Measurements from ENCODE around the gene APOA1.

APOA1 gene

GRCh38 chr11:116826751-116827431 is 10.5 kb downstream of the APOA1 start:
- no peak for TF ChIP-seq CTCF (IDR thresholded peaks at IDR 0.05)

GRCh38 chr11:116825854-116826750 is 11.3 kb downstream of the APOA1 start:
- TF ChIP-seq CTCF (IDR thresholded peaks at IDR 0.05), result no peak

GRCh38 chr11:116825434-116825833 is 12.0 kb downstream of the APOA1 start:
- TF ChIP-seq CTCF (IDR thresholded peaks at IDR 0.05), result no peak

GRCh38 chr11:116823031-116823843 is 14.2 kb downstream of the APOA1 start, which contains the start of gene APOA4:
TSS of gene APOA4 (minus strand) at chr11:116823304. CDS start at chr11:116823191, 113 bp downstream.
- no peak for TF ChIP-seq CTCF (IDR thresholded peaks at IDR 0.05)

GRCh38 chr11:116822575-116822974 is 14.8 kb downstream of the APOA1 start:
- TF ChIP-seq CTCF (IDR thresholded peaks at IDR 0.05), result no peak

GRCh38 chr11:116821050-116821918 is 16.1 kb downstream of the APOA1 start:
- no peak for TF ChIP-seq CTCF (IDR thresholded peaks at IDR 0.05)

Data from LNCAP (cell line).